ENCODE results near the gene P2RX4. TPM values are rescaled to one million over a fixed set of nuclear protein-coding genes. Genes with fewer than 3 reads are reported as not detected.

Gene P2RX4
- total RNA-seq, 1 experiment from 2014 or later = 8.1 TPM

- Histone ChIP-seq H3K23ac (ENCODE audit: insufficient read length, low read depth, low read length) (no peak overlapping the region), H3K18ac (ENCODE audit: insufficient read length, low read depth, low read length) (no peak overlapping the region), H2BK5ac (ENCODE audit: insufficient read length, low read length) (no peak overlapping the region), H2AFZ (ENCODE audit: low read length) (no peak overlapping the region), H3K56ac (ENCODE audit: insufficient read length, low read depth, low read length) (no peak overlapping the region), H3K27me3 (ENCODE audit: insufficient read depth, low read length) (no peaks in the 10 kb centered on the region), H4K5ac (ENCODE audit: insufficient read length, low read depth, low read length) (no peak overlapping the region), H3K23me2 (ENCODE audit: insufficient read length, low read depth, low read length, poor library complexity, severe bottlenecking) (no peaks in the 10 kb centered on the region), H3K27ac (ENCODE audit: insufficient read length, low read depth, low read length) (no peak overlapping the region), H2BK20ac (ENCODE audit: low read depth, low read length, poor library complexity, severe bottlenecking) (no peak overlapping the region), H3T11ph (ENCODE audit: low read length) (no peak overlapping the region), H4K8ac (replicated peaks; ENCODE audit: insufficient read length, low read depth, low read length) (no peak overlapping the region), H2BK120ac (ENCODE audit: low read depth, low read length, poor library complexity, severe bottlenecking) (no peak overlapping the region), H2BK12ac (ENCODE audit: insufficient read length, low read depth, low read length) (no peak overlapping the region), H3K79me2 (ENCODE audit: insufficient read depth, low read length) (no peaks in the 10 kb centered on the region), H2AK5ac (ENCODE audit: insufficient read length, low read length) (no peak overlapping the region), H3K79me1 (ENCODE audit: insufficient read depth, low read depth, low read length, poor library complexity, severe bottlenecking) (no peaks in the 10 kb centered on the region), H3K4me2 (ENCODE audit: insufficient read depth, insufficient read length, low read length) (no peak overlapping the region), H3K9me3 (ENCODE audit: control insufficient read depth, low read depth, low read length) (no peaks in the 10 kb centered on the region), H4K20me1 (ENCODE audit: control insufficient read depth, insufficient read depth, insufficient read length) (no peaks in the 10 kb centered on the region), H4K91ac (ENCODE audit: insufficient read length, low read depth, low read length) (no peak overlapping the region), H3K4ac (ENCODE audit: low read depth, low read length) (no peak overlapping the region), H3K4me1 (ENCODE audit: insufficient read depth, low read length) (no peaks in the 10 kb centered on the region), H2BK15ac (ENCODE audit: low read depth, low read length) (no peak overlapping the region), H3K9ac (ENCODE audit: extremely low read depth, insufficient read length, low read length) (no peak overlapping the region), H3K14ac (ENCODE audit: insufficient read depth, low read length) (no peak overlapping the region)
- Mint-ChIP-seq H3K4me3 (no peak overlapping the region), H3K27me3 (ENCODE audit: low read depth) (no peaks in the 10 kb centered on the region), H3K27ac (peak overlapping the region in 1 of 3 experiments; percentile 18; a peak in 1 of 7 replicates), H3K4me1 (no peaks in the 10 kb centered on the region), H3K36me3 (ENCODE audit: insufficient read depth in 1 of 3, low read depth in 3 of 3) (peaks cover 28 to 56% (median 47%) of the 10 kb centered on the region in 3 experiments; a peak in 6 of 7 replicates), H3K9me3 (no peaks in the 10 kb centered on the region)
- no peak for DNase-seq
- no CpG with 5 or more reads among the region's 8 CpGs for WGBS (ENCODE audit: extremely low coverage, insufficient read length, low lambda C conversion rate)
- TF ChIP-seq CTCF (conservative IDR thresholded peaks at IDR 0.05) = no peak
These were observed 54.2 kb downstream of the P2RX4 start for GRCh38 chr12:121264135-121264534.

Data from H9 (cell line).